Fibroblast of the conjunctiva (primary cell): ENCODE results near the gene FOXO1.

Experiments
- DNase-seq: peaks from one replicate; pipeline ENCODE4 v3.0.0-alpha.2; 2010; ENCODE audit warnings: low read depth

FOXO1 gene

DNA sequence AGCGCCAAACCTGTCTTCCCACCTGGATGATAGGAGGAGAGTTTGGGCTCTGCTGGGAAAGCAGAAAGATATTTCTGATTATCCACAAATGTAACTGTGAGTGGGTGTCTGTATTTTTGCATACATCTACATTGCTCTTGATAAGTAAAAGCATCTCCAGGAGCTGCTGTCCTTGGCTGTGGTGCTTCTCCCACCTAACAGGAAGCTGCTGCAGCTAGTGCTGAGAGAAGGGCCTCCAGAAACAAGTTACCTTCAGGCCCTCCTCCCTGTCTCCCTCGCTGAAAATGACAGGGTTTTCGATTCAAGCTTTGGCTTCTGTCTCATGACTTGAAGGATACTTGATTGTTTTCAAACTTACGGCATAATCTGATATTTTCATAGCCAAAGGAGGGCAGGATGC, 90.1 kb downstream of the FOXO1 start:
- DNase-seq, result no peak

DNA sequence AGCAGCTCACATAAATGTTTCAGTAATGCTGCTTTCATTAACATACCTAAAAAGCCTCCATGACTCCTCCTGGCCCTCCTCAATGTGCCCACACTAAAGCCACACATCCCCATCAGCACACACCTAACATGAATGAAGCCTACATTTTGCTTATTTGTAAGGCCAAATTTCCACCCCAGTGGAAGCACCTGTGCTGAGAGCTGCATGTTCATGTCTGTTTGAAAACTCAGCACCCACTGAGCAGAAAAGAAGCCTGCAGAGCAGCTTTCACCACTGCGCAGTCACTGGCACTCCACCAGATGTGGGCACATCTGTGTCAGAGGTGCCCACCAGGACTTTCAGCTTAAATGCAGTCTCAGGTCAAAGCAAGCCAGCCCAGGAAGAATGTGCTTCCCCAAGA, 93.5 kb downstream of the FOXO1 start:
- no peak for DNase-seq

- no peak for DNase-seq
Measured at GRCh38 chr13:40571338-40571963, 95.0 kb downstream of the FOXO1 start.

DNA sequence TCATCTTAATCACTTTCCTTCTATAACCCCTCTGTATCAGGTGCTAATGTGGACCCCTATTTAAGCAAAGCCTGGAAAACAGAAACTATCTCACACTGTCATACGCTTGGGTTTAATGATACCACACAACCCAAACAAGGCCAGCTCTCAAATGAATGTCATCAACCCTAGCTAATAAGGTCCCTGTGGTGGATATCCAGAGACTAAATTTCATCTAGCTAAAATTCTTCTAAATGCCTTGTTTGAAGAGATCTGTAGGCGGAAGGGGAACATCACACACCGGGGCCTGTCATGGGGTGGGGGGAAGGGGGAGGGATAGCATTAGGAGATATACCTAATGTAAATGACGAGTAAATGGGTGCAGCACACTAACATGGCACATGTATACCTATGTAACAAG, 95.5 kb downstream of the FOXO1 start:
- no peak for DNase-seq

DNA sequence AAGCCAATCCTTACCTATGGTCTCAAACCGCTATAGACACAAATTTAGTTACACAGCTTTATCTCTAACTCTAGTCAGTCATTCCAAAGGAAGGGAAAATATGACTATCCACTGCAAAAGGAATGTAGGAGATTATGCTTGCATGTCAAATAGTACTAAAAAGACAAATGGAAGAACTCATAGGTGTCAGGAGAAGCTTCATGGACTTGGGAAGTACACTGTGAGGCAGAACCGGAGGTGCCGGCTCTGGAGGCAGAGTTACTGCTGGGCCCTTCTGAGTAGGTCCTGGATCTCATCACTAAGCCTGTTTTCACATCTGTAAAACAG, 97.5 kb downstream of the FOXO1 start:
- DNase-seq, result no peak

DNA sequence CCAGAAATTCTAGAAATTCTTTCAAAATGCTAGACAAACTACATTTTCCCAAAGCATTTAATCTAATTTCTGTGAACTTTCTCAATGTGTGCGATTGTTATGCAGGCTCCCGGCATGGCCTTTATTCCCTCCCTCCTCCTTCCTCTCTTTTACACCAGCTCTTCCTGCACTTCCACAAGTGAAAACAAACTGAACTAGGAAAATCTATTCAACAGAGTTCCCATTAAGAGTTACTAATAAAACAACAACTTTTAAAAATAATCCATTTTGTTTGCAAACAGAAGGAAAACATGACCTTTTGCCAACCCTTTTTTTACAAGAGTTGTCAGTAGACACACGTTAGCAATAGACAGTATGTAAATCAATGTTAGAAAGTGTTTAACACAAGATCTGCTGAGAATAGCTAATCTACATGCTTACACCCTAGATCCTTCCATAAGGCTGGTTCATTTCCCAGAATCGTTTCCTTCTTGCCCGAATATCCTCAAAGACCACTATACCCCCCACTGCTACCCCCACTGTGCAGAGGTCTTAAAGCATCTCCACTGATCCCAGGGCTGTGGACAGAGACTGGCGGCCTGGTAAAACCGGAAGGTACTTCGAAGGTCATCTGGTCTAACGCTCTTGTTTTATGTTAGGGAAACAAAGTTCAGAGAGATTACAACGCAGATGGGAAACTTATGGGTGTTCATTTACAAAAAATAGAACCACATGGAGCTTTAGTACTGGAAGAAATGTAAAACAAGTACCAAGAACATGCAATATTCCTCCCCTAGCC, 98.0 kb downstream of the FOXO1 start:
- DNase-seq, result no peak

- DNase-seq, result no peak
Measured at GRCh38 chr13:40566811-40567210, 99.6 kb downstream of the FOXO1 start.

DNA sequence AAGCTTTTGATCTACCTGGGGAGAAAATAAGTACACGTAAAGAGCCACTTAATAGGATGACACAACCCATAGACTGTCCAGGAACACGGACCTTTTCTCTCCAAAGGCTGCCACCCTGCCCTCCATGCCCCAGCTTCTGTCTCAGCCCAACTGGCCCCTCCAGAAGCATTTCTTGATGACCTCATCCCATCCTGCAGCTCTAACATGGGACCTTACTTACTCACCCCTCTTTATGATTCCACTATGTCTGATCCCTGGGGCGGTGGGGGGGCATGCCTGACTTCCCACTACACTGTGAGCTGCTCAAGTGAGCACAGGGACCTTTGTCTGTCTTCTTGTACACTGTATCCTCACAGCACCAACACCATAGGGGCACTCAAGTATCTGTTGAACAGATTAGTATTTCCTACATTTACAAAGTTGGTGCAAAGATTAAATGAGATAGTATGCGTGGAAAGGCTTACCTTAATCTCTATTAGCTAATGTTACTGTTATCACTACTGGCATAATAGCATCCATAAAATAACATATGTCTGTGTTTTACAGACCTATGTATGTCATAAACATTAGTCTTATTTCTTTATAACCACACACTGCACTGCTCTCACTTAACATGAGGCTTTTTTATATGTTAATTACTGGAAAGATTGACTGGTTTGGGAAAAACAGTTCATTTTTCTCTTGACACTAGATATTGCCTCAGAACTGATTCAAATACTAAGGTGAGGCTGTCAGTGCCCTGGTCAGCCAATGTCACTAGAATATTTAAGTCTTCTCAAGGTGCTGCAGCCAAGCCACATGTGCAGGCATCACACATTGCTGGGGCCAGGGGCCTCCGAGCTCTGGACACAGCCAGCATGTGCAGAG, 100.9 kb downstream of the FOXO1 start:
- no peak for DNase-seq

DNA sequence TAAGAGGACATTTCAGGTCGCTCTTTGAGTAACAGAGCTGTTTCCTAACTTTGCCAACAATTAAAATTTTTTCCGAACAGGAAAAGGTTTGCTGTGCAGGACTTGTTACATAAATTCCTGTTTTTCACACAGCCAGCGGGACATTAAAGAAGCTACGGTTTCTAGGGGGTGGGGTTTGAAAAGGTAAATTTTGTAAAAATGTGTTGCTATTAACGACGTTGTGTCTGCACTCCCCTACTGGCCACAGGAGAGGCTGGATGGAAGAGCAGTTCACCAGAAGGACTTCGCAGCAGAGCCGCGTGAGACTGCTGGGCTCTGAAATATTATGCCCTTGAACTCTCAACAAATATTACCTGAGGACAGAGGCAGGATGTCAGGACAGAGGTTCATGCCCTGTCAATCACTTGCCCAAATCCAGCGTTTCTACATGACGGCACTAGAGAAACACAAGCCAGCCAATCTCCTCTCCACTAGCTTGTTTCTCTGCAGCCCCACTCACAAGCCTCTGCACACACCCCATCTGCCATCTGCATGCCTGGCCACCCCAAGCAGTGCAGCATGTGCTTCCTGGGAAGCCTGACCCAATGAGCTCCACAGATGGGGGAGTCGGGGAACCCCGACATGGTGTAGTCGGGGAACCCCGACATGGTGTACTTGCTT, 102.0 kb downstream of the FOXO1 start:
- no peak for DNase-seq

- DNase-seq, result no peak
Measured at GRCh38 chr13:40563350-40564125, 102.9 kb downstream of the FOXO1 start.

- no peak for DNase-seq
Measured at GRCh38 chr13:40562975-40563349, 103.5 kb downstream of the FOXO1 start.

- DNase-seq, result no peak
Measured at GRCh38 chr13:40559915-40560314, 106.5 kb downstream of the FOXO1 start.

GRCh38 chr13:40558656-40559055, 107.8 kb downstream of the FOXO1 start:
- DNase-seq, result no peak

DNA sequence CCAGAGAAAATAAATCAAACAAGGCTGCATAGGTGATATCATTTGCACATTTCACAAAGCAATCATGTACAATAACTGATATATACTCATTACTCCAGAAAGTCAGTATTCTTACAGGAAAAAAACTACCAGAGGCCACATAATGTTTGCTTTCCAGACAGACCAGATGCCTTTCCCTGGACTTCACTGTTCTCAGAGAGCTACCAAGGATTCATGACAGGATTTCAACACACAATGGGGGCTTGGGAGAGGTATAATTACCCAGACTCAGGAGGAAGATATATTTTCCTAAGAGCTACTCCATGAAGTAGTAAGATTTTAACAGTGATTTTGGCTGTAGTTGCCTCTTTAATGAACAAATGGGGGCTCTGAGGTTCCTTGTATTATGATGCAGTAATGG, 110.0 kb downstream of the FOXO1 start:
- DNase-seq, result no peak

- no peak for DNase-seq
Measured at GRCh38 chr13:40553356-40553755, 113.1 kb downstream of the FOXO1 start.

DNA sequence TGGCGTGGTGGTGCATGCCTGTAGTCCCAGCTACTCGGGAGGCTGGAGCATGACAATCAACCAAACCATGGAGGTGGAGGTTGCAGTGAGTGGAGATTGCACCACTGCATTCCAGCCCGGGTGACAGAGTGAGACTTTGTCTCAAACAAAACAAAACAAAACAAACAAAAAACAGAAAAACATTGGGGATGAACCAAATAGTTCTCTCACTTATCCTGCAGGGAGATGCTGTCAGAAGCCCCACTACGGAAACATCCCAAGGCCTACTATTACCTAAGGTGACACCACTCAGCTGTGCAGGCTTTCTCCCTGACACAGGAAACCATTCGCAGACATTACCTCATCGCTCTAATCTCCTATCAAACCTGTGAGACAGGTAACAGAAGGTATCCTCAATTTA, 113.5 kb downstream of the FOXO1 start:
- DNase-seq, result no peak

DNA sequence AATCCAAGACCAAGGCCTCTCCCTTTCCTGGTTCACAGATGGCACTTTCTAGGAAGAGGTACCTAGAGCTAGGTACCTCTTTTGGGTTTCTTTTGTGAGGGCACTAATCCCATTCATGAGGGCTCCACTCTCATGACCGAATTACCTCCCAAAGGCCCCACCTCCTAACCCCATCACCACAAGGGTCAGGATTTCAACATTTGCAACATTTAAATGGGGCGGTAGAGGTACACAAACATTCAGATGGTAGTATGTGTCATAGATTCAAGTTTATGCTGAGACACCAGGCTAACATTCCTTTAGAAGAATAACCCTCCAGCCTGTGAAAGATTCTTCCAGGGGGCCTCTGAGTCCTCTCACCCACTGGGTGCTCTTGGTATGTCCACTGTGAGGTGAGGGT, 116.3 kb downstream of the FOXO1 start:
- no peak for DNase-seq

DNA sequence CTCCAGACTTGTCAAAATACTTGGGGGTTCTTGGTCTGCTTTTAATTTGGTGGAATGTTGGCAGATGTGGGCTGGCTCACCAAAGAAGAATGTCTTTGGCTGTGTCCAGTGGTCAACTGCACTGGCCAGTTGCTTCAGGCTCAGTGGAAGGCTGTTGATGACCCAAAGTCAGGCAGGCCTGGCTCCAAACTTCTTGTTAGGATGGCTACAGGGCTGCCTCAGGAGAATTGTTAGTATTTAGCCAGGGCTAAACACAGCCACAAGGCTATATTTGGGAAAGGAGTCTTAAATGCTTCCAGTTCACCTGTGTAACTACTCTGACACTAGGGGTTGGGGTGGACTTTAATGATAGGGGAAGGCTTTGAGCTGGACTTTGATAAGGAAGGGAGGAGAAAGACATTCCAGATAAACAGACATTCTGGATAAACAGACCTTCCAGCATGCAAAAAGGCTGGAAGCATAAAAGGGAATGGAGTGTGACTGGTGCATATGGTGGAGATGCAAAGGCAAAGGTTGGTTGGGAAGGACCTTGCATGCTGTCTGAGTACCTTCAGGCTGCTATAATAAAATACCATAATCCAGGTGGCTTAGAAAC, 116.8 kb downstream of the FOXO1 start:
- peak; percentile 38 for DNase-seq

- DNase-seq, result no peak
Measured at GRCh38 chr13:40547591-40548315, 118.7 kb downstream of the FOXO1 start.

GRCh38 chr13:40546047-40546446, 120.4 kb downstream of the FOXO1 start:
- DNase-seq, result no peak
